Epithelial cell of proximal tubule (primary cell): ENCODE measurements around the gene SLC35G1. TPM values are rescaled to one million over a fixed set of nuclear protein-coding genes. Genes with fewer than 3 reads are reported as not detected.

ENCODE experiments used
- DNase-seq: peaks from one replicate; pipeline ENCODE4 v3.0.0-alpha.2; 2011; ENCODE audit warnings: low read depth
- H3K4me3 ChIP-seq: 2 replicates; pipeline ENCODE4 v1.5.1; 2011; ENCODE audit warnings: low read depth, mild to moderate bottlenecking, low read length
- CTCF ChIP-seq: conservative IDR thresholded peaks from 2 replicates; pipeline ENCODE4 v1.5.1; 2012; ENCODE audit warnings: low read depth, mild to moderate bottlenecking, low read length
- total RNA-seq: library from RNA; depleted of rRNA; stranded (reverse); fragments of >200 nt; gene quantifications from 2 replicates; pipeline ENCODE4 v1.2.3, GENCODE V29; 2015

SLC35G1 gene
- total RNA-seq, 1 donor from 2014 or later: 4.7 TPM

GRCh38 chr10:93879273-93879672, 14.5 kb upstream of the SLC35G1 start:
- no peak overlapping the region for H3K4me3 ChIP-seq
- DNase-seq: no peak
- TF ChIP-seq CTCF: no peak

DNA sequence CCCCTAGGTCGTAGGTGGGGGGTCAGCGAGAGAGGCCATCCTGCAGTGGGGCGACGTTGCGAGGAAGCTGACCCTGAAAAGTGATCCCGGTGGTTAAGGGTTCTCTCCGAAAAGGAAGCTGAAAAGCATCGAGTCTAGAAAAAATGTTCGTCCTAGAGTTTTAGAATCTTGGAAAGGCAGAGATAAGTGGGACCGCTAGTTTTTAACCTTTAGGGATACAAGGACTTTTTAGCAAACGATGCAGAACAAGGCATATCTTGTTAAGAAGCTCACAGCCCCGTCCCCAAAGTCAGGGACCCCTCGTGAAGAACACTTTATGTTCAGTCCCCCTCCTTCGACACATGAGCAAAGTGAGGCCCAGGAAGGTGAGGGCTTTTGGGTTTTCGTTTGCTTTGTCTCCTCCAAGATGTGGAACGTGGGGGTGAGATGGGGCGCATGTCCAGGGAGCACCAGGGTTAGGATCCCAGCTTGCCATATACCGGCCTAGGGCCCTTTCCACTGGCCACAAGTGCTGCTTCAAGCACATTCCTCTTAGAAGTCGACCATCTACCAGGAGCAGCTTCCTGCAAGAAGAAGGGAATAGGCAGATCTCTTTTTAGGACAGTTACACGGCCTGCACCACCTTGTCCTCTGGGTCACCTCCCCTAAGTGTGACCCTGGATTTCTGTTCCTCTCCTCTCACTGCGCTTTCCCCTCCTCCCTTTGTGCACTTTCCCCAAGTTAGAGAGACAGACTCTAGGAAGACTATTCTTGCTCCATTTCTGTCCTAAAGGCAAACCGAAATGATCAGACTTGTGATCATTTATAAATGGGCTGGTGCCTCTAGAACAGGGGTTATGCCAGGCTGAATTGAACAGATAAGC, 969 bp downstream of the SLC35G1 start:
- no peak for TF ChIP-seq CTCF
- DNase-seq: no peak
- H3K4me3 ChIP-seq: peak overlapping the region; percentile 88

DNA sequence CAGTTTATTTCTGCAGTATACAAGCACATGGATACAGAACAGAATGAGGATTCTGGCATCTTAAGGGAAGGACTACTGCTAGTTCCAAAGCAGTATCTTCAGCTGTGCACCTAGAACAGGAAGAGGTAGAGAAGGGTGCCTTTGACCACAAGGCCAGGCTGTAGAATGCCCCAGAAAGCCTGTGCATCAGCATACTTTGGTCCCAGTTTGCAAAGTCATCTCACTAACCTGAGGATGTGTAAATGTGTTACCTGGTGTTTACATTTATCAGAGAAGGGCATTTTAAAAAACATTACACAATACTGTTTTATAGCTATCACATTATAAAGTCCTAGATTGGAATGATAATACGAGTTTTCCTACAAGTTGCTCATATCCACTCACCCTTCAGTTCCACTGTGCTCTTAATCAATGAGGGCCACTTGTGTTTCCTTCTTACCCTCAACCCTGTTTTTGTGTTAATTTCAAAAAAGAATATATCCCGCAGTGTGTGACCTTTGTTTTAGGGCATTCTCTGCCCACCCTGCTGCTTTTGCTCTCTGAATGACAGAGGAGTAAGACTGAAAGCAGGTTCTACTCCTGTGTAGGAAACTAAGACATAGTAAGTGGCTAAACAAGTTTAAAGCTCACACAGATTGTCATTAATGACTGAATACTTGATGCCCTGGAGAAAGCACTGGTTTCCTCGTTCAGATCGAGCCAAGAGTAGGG, 3.4 kb downstream of the SLC35G1 start:
- TF ChIP-seq CTCF: no peak
- no peak for DNase-seq
- no peak overlapping the region for H3K4me3 ChIP-seq

- DNase-seq: no peak
- H3K4me3 ChIP-seq: no peak overlapping the region
- TF ChIP-seq CTCF: no peak
These were observed 5.3 kb downstream of the SLC35G1 start for GRCh38 chr10:93899109-93899508.

- no peak for DNase-seq
- TF ChIP-seq CTCF: no peak
- H3K4me3 ChIP-seq: no peak overlapping the region
These were observed 9.3 kb downstream of the SLC35G1 start for GRCh38 chr10:93903051-93903450.

GRCh38 chr10:93904901-93905300, 11.1 kb downstream of the SLC35G1 start:
- no peak for DNase-seq
- H3K4me3 ChIP-seq: no peak overlapping the region
- TF ChIP-seq CTCF: no peak

GRCh38 chr10:93907059-93907458, 13.3 kb downstream of the SLC35G1 start:
- no peak overlapping the region for H3K4me3 ChIP-seq
- no peak for DNase-seq
- no peak for TF ChIP-seq CTCF
